ENCODE results near the gene GREB1. TPM values are rescaled to one million over a fixed set of nuclear protein-coding genes. Genes with fewer than 3 reads are reported as not detected.
A peak's percentile ranks its signal among the peaks of the same experiment; 100 is the strongest.

Gene GREB1
- total RNA-seq, 1 experiment from 2014 or later = 0.90 TPM

GRCh38 chr2:11652553-11652952 is 118.7 kb downstream of the GREB1 start:
- peaks cover 16% of the 10 kb centered on the region for H3K4me1 Mint-ChIP-seq (ENCODE audit: low read depth, unreplicated experiment)
- DNase-seq = no peak
- CTCF ChIA-PET = no interaction called here
- intact Hi-C loops (cut with micrococcal nuclease; ENCODE audit: unreplicated experiment) = no loop called here
- no TSS peak for BruUV-seq (replicated peaks)
- no peaks in the 10 kb centered on the region for H3K36me3 Mint-ChIP-seq (ENCODE audit: insufficient read depth, unreplicated experiment)
- no peaks in the 10 kb centered on the region for H3K9me3 Mint-ChIP-seq (ENCODE audit: low read depth, unreplicated experiment)
- H3K27ac Mint-ChIP-seq (ENCODE audit: unreplicated experiment) = no peak overlapping the region
- H3K27me3 Mint-ChIP-seq (ENCODE audit: unreplicated experiment) = peaks cover 54% of the 10 kb centered on the region
- no peak overlapping the region for H3K4me3 Mint-ChIP-seq (ENCODE audit: low read depth, unreplicated experiment)
- TF ChIP-seq, protein P1, sequence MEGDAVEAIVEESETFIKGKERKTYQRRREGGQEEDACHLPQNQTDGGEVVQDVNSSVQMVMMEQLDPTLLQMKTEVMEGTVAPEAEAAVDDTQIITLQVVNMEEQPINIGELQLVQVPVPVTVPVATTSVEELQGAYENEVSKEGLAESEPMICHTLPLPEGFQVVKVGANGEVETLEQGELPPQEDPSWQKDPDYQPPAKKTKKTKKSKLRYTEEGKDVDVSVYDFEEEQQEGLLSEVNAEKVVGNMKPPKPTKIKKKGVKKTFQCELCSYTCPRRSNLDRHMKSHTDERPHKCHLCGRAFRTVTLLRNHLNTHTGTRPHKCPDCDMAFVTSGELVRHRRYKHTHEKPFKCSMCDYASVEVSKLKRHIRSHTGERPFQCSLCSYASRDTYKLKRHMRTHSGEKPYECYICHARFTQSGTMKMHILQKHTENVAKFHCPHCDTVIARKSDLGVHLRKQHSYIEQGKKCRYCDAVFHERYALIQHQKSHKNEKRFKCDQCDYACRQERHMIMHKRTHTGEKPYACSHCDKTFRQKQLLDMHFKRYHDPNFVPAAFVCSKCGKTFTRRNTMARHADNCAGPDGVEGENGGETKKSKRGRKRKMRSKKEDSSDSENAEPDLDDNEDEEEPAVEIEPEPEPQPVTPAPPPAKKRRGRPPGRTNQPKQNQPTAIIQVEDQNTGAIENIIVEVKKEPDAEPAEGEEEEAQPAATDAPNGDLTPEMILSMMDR (IDR thresholded peaks at IDR 0.05; ENCODE audit: unreplicated experiment) = no peak

GRCh38 chr2:11655495-11655894 is 121.7 kb downstream of the GREB1 start:
- Mint-ChIP-seq H3K4me3 (ENCODE audit: low read depth, unreplicated experiment) (no peak overlapping the region), H3K36me3 (ENCODE audit: insufficient read depth, unreplicated experiment) (no peaks in the 10 kb centered on the region), H3K9me3 (ENCODE audit: low read depth, unreplicated experiment) (no peaks in the 10 kb centered on the region), H3K27ac (ENCODE audit: unreplicated experiment) (no peak overlapping the region), H3K4me1 (ENCODE audit: low read depth, unreplicated experiment) (peaks cover 10% of the 10 kb centered on the region), H3K27me3 (ENCODE audit: unreplicated experiment) (peaks cover 32% of the 10 kb centered on the region)
- CTCF ChIA-PET = no interaction called here
- no TSS peak for BruUV-seq (replicated peaks)
- TF ChIP-seq, protein P1 (IDR thresholded peaks at IDR 0.05; ENCODE audit: unreplicated experiment) = no peak
- intact Hi-C loops (cut with micrococcal nuclease; ENCODE audit: unreplicated experiment) = no loop called here
- DNase-seq = no peak

GRCh38 chr2:11656252-11656651 is 122.4 kb downstream of the GREB1 start:
- CTCF ChIA-PET = interaction anchor here (0.6 to 1.0 kb wide), 4 partner anchors 24 to 94 kb away, joined by 3 read pairs; no protein-coding TSS in a partner anchor
- intact Hi-C loops (cut with micrococcal nuclease; ENCODE audit: unreplicated experiment) = no loop called here
- Mint-ChIP-seq H3K27me3 (ENCODE audit: unreplicated experiment) (peaks cover 32% of the 10 kb centered on the region), H3K27ac (ENCODE audit: unreplicated experiment) (no peak overlapping the region), H3K4me3 (ENCODE audit: low read depth, unreplicated experiment) (peak overlapping the region; percentile 62), H3K9me3 (ENCODE audit: low read depth, unreplicated experiment) (no peaks in the 10 kb centered on the region), H3K36me3 (ENCODE audit: insufficient read depth, unreplicated experiment) (no peaks in the 10 kb centered on the region), H3K4me1 (ENCODE audit: low read depth, unreplicated experiment) (peaks cover 10% of the 10 kb centered on the region)
- DNase-seq = no peak
- no TSS peak for BruUV-seq (replicated peaks)
- TF ChIP-seq, protein P1 (IDR thresholded peaks at IDR 0.05; ENCODE audit: unreplicated experiment) = no peak

DNA sequence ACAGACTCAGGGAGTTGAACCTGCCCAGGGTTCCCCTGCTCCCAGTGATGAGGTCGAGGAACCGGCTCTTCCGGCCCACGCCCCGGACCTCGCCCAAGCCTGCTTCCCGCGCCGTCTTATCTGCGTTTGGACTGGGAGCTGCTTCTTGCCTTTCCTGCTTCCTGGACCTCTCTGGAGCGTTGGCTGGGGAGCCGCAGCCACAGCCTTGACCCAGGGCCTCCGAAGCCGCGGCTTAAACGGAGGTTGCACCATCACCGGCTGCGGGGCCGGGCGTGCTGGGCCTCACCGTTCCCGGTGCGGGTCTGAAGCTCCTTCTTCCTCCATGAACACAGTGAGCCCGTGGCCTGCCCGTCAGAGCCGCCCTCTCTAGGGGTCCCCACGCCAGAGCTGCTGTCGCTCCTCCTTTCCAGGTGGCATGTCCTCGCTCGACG is 122.8 kb downstream of the GREB1 start:
- no peaks in the 10 kb centered on the region for H3K9me3 Mint-ChIP-seq (ENCODE audit: low read depth, unreplicated experiment)
- no peaks in the 10 kb centered on the region for H3K36me3 Mint-ChIP-seq (ENCODE audit: insufficient read depth, unreplicated experiment)
- no peak overlapping the region for H3K27ac Mint-ChIP-seq (ENCODE audit: unreplicated experiment)
- H3K27me3 Mint-ChIP-seq (ENCODE audit: unreplicated experiment) = peaks cover 32% of the 10 kb centered on the region
- TF ChIP-seq, protein P1 (IDR thresholded peaks at IDR 0.05; ENCODE audit: unreplicated experiment) = no peak
- DNase-seq = peak; percentile 66
- BruUV-seq (replicated peaks) = no TSS peak
- H3K4me1 Mint-ChIP-seq (ENCODE audit: low read depth, unreplicated experiment) = peaks cover 10% of the 10 kb centered on the region
- intact Hi-C loops (cut with micrococcal nuclease; ENCODE audit: unreplicated experiment) = no loop called here
- CTCF ChIA-PET = interaction anchor here (0.6 to 1.0 kb wide), 4 partner anchors 24 to 93 kb away, joined by 3 read pairs; no protein-coding TSS in a partner anchor
- H3K4me3 Mint-ChIP-seq (ENCODE audit: low read depth, unreplicated experiment) = peak overlapping the region; percentile 62

Measured in Calu3 (cell line).